ENCODE measurements around the gene FKRP.
A peak's percentile ranks its signal among the peaks of the same experiment; 100 is the strongest.

FKRP gene

GRCh38 chr19:46732172-46732938, 13.5 kb upstream of the FKRP start:
- DNase-seq (ENCODE audit: low read depth), result peak; percentile 54

GRCh38 chr19:46732966-46733689, 12.7 kb upstream of the FKRP start:
- peak; percentile 91 for DNase-seq (ENCODE audit: low read depth)

- peak; percentile 38 for DNase-seq (ENCODE audit: low read depth)
Observed at GRCh38 chr19:46733690-46734292, 12.1 kb upstream of the FKRP start.

GRCh38 chr19:46736531-46737297, 9.1 kb upstream of the FKRP start:
- DNase-seq (ENCODE audit: low read depth), result no peak

- DNase-seq (ENCODE audit: low read depth), result no peak
Observed at GRCh38 chr19:46737298-46737654, 8.6 kb upstream of the FKRP start.

GRCh38 chr19:46737761-46738171, 8.1 kb upstream of the FKRP start:
- DNase-seq (ENCODE audit: low read depth), result no peak

- DNase-seq (ENCODE audit: low read depth), result no peak
Observed at GRCh38 chr19:46739290-46739771, 6.5 kb upstream of the FKRP start.

GRCh38 chr19:46741447-46741846, 4.4 kb upstream of the FKRP start:
- no peak for DNase-seq (ENCODE audit: low read depth)

- DNase-seq (ENCODE audit: low read depth), result no peak
Observed at GRCh38 chr19:46742926-46743480, 2.9 kb upstream of the FKRP start.

- DNase-seq (ENCODE audit: low read depth), result no peak
Observed at GRCh38 chr19:46744005-46744691, 1.7 kb upstream of the FKRP start.

GRCh38 chr19:46745030-46745429, 827 bp upstream of the FKRP start:
- no peak for DNase-seq (ENCODE audit: low read depth)

- peak; percentile 67 for DNase-seq (ENCODE audit: low read depth)
Observed at GRCh38 chr19:46746281-46747057, 612 bp downstream of the FKRP start, which contains the start of gene STRN4. TSS of gene STRN4 (minus strand) at chr19:46746450. CDS start at chr19:46746430, 20 bp downstream.

- peak; percentile 79 for DNase-seq (ENCODE audit: low read depth)
Observed at GRCh38 chr19:46748325-46749109, 2.7 kb downstream of the FKRP start.

- DNase-seq (ENCODE audit: low read depth), result peak; percentile 56
Observed at GRCh38 chr19:46753420-46754155, 7.7 kb downstream of the FKRP start.

- peak; percentile 35 for DNase-seq (ENCODE audit: low read depth)
Observed at GRCh38 chr19:46755077-46755852, 9.4 kb downstream of the FKRP start.

- no peak for DNase-seq (ENCODE audit: low read depth)
Observed at GRCh38 chr19:46755853-46756543, 10.1 kb downstream of the FKRP start.

- no peak for DNase-seq (ENCODE audit: low read depth)
Observed at GRCh38 chr19:46756544-46756888, 10.7 kb downstream of the FKRP start.

GRCh38 chr19:46759206-46759605, 13.3 kb downstream of the FKRP start:
- no peak for DNase-seq (ENCODE audit: low read depth)
